Measurements from ENCODE around the gene ACSS1.

The ACSS1 gene

GRCh38 chr20:25058847-25059810 is 1.2 kb upstream of the ACSS1 start:
- TF ChIP-seq FOXM1 (IDR thresholded peaks at IDR 0.05; ENCODE audit: borderline replicate concordance) (no peak), FOXK2 (IDR thresholded peaks at IDR 0.05) (no peak), SP1 (IDR thresholded peaks at IDR 0.05) (no peak), CTBP1 (IDR thresholded peaks at IDR 0.05; ENCODE audit: borderline replicate concordance) (no peak), ELF4 (IDR thresholded peaks at IDR 0.05) (no peak), HDGF (IDR thresholded peaks at IDR 0.05; ENCODE audit: borderline replicate concordance) (no peak), NFRKB (IDR thresholded peaks at IDR 0.05) (no peak), ZNF384 (IDR thresholded peaks at IDR 0.05) (no peak), BHLHE40 (IDR thresholded peaks at IDR 0.05; ENCODE audit: borderline replicate concordance) (no peak), ARNT (IDR thresholded peaks at IDR 0.05) (no peak), L3MBTL2 (conservative IDR thresholded peaks at IDR 0.05) (no peak), PKNOX1 (IDR thresholded peaks at IDR 0.05) (no peak), FOXA1 (IDR thresholded peaks at IDR 0.05) (no peak), TARDBP (IDR thresholded peaks at IDR 0.05) (no peak)
- POLR2A ChIA-PET = interaction anchor here (1.0 to 1.1 kb wide), 2 partner anchors 65 to 137 kb away, joined by 3 read pairs; partner anchors contain the start of gene ENTPD6
- no peak for DNase-seq (ENCODE audit: extremely low spot score)
- CTCF ChIA-PET = interaction anchor here (0.9 kb wide), 1 partner anchor 65 kb away, joined by 7 read pairs; no protein-coding TSS in a partner anchor

GRCh38 chr20:25057234-25058050 is 497 bp downstream of the ACSS1 start:
- TF ChIP-seq CTBP1 (IDR thresholded peaks at IDR 0.05; ENCODE audit: borderline replicate concordance) = no peak
- no peak for TF ChIP-seq FOXM1 (IDR thresholded peaks at IDR 0.05; ENCODE audit: borderline replicate concordance)
- TF ChIP-seq HDGF (IDR thresholded peaks at IDR 0.05; ENCODE audit: borderline replicate concordance) = no peak
- no peak for TF ChIP-seq FOXK2 (IDR thresholded peaks at IDR 0.05)
- no peak for TF ChIP-seq LEF1 (IDR thresholded peaks at IDR 0.05; ENCODE audit: borderline replicate concordance)
- TF ChIP-seq BHLHE40 (IDR thresholded peaks at IDR 0.05; ENCODE audit: borderline replicate concordance) = no peak
- no peak for TF ChIP-seq FOXA1 (IDR thresholded peaks at IDR 0.05)
- TF ChIP-seq ELF4 (IDR thresholded peaks at IDR 0.05) = no peak
- no peak for TF ChIP-seq ARNT (IDR thresholded peaks at IDR 0.05)
- TF ChIP-seq L3MBTL2 (conservative IDR thresholded peaks at IDR 0.05) = no peak; the same call in 1 of the 2 replicates
- peak; percentile 54 for DNase-seq (ENCODE audit: extremely low spot score)
- ChIA-PET POLR2A (interaction anchor here (1.2 kb wide), 1 partner anchor 61 kb away, joined by 4 read pairs; no protein-coding TSS in a partner anchor), CTCF (no interaction called here)

- CTCF ChIA-PET = no interaction called here
- no peak for DNase-seq (ENCODE audit: extremely low spot score)
- POLR2A ChIA-PET = no interaction called here
- no peak for TF ChIP-seq TARDBP (IDR thresholded peaks at IDR 0.05)
- TF ChIP-seq SUZ12 (IDR thresholded peaks at IDR 0.05) = no peak
- TF ChIP-seq FOXM1 (IDR thresholded peaks at IDR 0.05; ENCODE audit: borderline replicate concordance) = no peak
- TF ChIP-seq ELF4 (IDR thresholded peaks at IDR 0.05) = no peak
- TF ChIP-seq CTBP1 (IDR thresholded peaks at IDR 0.05; ENCODE audit: borderline replicate concordance) = no peak
- TF ChIP-seq NFRKB (IDR thresholded peaks at IDR 0.05) = no peak
- no peak for TF ChIP-seq L3MBTL2 (conservative IDR thresholded peaks at IDR 0.05)
Measured at GRCh38 chr20:25056690-25057233, 1.2 kb downstream of the ACSS1 start.

DNA sequence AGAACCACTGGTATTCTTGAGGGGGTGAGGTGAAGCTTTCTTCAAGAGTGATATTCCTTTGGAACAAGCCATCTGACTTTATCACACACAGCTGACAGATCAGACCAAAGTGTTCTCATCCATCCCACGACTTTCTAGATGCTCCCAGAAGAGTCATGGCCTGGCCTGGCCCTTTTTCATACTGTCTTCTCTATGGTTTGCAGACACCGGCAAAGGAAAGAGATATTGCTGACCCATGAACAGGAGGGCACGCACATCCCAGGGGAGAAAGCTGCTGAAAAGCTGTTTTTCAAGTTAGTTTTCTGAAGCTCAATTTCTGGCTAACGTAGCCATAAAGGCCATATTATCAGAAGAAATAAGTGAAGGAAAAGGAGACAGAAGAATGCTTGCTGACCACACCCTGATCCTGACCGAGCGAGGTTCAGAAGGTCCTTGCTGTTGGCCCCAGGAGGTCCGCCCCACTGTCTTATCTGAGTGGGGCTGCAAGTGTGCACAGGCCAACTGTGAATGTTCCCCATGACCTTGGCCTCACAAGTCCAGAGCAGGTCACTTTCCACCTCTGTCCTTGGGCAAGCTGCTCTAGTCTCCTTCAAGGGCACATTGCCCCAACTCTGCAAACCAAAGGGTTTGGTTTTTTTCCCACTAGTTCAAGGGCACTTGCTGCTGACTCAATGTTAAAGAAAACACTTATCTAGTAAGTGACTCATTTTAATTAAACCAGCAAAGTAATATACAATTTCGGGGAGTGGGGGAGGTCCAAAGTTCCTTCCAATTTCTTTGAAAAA is 2.0 kb downstream of the ACSS1 start:
- no peak for TF ChIP-seq ELF4 (IDR thresholded peaks at IDR 0.05)
- TF ChIP-seq L3MBTL2 (conservative IDR thresholded peaks at IDR 0.05) = no peak
- TF ChIP-seq LEF1 (IDR thresholded peaks at IDR 0.05; ENCODE audit: borderline replicate concordance) = no peak
- POLR2A ChIA-PET = no interaction called here
- CTCF ChIA-PET = interaction anchor here (0.5 kb wide), 1 partner anchor 65 kb away, joined by 3 read pairs; no protein-coding TSS in a partner anchor
- DNase-seq (ENCODE audit: extremely low spot score) = no peak

GRCh38 chr20:25054995-25055629 is 2.8 kb downstream of the ACSS1 start:
- no peak for TF ChIP-seq SP1 (IDR thresholded peaks at IDR 0.05)
- TF ChIP-seq TARDBP (IDR thresholded peaks at IDR 0.05) = no peak
- no peak for TF ChIP-seq ARNT (IDR thresholded peaks at IDR 0.05)
- POLR2A ChIA-PET = interaction anchor here (0.6 kb wide), 1 partner anchor 44 kb away, joined by 3 read pairs; no protein-coding TSS in a partner anchor
- CTCF ChIA-PET = interaction anchor here (0.5 kb wide), 1 partner anchor 64 kb away, joined by 3 read pairs; no protein-coding TSS in a partner anchor
- no peak for DNase-seq (ENCODE audit: extremely low spot score)

Measured in HEK293T (cell line).